Glomerular visceral epithelial cell (primary cell): Measurements from ENCODE around the gene ST6GALNAC4.
A peak's percentile ranks its signal among the peaks of the same experiment; 100 is the strongest.

Experiments used
- DNase-seq: peaks from one replicate; pipeline ENCODE4 v3.0.0-alpha.2; 2016; ENCODE audit errors: extremely low spot score

ST6GALNAC4 gene

DNA sequence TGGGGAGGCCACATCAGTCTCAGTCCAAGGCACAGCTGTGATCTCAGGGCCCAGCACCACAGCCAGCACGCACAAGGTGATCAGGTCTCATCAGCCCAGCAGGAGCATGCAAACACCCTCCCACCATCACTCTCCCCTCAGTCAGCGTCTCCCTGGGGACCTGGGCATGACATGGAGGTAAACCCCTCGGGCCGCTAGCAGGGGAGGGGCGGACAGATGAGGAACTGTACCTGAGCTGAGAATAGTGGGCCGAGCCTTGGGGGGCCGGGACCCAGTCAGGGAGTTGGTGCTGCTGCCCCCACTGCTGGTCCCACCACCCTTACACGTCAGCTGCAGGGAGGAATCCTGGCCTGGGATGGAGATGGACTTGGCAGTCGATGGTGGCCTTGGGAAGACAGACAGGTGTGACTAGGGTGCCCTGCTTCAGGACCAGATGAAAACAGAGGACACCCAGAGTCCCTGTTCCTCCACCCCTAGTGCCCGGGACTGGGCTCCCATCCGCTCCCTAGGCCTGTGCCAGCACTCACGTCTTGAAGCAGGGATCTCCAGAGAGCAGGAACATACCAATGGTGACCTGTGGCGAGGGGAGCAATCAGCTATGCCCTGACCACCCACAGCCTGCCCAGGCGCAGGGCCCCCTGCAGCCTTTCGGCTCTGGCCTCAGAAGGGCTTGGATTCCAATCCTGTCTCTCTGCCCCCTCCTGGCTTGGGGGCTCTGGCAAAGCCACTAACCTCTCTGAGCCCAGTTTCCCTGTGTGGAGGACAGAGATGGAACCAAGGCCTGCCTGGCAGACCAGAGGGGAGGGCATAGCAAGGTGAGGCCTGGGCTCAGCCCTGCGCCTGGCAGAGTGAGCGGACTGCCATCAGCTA lies 31.2 kb upstream of the ST6GALNAC4 start:
- DNase-seq = no peak

GRCh38 chr9:127946728-127947127 lies 29.9 kb upstream of the ST6GALNAC4 start:
- no peak for DNase-seq

DNA sequence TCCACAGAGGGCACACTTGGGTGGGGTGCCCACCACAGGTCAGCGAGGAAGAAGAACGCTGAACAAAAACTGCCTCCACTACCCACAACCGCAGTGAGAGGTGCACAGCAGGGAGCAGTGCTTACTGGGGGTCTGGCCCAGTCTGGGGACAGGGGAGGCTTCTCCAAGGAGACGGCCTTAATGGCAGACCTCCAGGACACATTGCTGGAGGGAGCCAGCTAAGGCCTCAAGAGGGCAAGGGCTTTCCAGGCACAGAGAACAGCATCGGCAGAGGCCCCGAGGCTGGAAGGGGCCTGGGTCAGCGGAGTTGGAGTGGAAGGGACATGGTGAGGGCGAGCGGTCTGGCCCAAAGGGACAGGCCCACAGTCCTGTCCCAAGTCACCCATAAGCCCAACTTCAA lies 29.1 kb upstream of the ST6GALNAC4 start:
- no peak for DNase-seq

DNA sequence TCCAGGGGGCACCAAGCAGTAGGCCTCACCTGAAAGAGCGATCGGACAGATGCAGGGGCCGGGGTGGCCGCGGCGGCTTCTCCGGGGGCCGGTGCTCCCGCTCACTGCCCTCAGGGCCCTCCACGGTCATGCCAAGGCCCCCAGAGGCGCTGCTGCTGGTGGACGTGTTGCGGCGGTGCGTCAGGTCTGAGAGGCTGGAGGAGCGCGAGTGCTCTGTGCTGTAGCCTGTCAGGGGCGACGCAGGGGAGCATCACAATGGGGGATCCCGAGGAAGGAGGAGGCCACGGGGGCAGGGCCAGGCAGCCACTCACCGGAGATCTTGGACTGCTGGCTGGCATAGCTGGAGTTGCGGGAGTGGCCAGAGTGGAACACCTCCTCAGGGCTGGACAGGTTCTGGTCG lies 28.5 kb upstream of the ST6GALNAC4 start:
- DNase-seq = no peak

DNA sequence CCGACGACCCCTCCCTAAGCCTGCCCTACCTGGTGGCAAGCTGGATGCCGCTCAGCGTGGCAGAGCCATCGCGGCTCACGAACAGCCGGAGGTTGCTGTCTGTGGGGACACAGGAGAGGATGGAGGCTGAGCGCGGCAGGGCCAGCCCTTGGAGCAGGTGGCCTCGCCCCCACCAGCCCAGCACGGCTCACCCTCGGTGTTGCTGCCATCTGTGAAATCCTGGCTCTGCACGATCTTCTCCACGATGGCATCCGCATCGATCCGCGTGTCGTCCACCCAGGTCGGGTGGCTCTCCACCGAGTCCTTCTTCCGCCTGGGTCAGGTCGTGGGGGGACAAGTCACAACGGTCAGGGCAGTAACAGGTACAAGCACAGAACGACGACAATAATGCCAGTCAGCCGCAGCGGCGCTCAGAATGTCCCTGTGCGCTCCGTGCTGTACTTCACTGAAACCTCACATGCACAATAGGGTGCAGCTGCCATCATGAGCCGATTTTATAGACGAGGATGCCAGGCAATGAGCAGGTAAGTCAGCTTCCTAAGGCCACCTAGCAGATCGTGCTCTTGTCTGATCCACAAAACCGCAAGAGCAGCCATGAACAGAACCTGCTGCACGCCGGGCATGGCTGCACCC lies 27.9 kb upstream of the ST6GALNAC4 start:
- no peak for DNase-seq

DNA sequence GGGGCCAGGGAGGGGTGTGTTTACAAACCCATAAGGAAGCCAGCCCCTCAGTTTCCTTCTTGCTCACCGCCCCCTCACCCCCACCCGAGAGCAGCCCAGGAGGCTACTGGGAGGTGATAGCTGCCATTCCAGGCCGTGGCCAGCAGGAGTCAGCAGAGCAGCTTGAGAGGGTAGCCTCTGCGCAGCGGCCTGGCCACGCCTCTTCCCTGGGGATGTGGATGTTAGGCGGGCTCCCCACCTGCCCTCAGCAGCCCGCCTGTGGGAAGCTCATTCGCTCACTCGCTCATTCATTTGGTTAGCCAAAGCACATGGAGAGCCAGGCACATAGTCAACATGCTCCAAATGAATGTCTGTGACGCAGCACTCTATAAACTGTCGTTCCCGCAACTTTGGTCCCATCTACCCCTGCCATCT lies 26.9 kb upstream of the ST6GALNAC4 start:
- peak; percentile 54 for DNase-seq

- DNase-seq = no peak
Measured at GRCh38 chr9:127943011-127943662, 26.3 kb upstream of the ST6GALNAC4 start.

DNA sequence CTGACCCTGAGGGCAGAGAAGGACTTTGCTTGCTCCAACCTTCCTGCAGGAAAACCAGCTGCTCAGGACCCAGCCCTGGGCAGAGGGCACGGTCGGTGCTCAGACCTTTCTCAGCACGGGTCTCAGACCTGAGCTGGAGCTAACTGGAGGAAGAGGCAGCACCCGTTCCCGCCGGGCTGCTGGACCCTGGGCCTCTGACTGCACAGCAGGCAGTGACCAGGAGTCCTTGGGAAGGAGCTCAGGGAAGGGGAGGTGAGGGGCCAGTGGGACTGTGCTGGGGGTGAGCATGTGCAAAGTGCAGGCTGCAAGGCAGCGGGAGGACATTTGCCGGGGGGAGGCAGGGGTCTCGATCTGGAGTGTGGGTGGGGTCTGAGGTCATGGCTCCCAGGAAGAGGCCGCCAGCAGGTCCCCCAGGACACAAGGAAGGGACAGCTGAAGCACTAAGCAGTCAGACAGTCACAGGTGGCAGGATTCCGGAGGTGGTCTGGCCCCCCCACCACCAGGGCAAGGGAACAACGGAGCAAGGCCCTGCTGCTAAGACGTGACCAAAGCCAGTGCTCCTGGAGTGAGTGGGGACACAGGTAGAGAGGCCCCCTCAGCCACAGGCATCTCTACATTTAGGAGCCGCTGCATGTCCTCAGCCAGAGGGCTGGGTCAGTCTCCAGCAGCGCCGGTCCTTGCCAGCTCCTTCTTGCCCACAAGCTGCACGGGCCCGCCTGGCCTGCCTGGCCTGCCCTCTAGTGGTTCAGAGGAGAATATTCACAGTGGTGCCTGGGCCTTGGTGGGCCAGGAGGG lies 25.6 kb upstream of the ST6GALNAC4 start:
- peak; percentile 65 for DNase-seq

- no peak for DNase-seq
Measured at GRCh38 chr9:127941961-127942215, 25.0 kb upstream of the ST6GALNAC4 start.

GRCh38 chr9:127941062-127941960 lies 24.5 kb upstream of the ST6GALNAC4 start:
- no peak for DNase-seq

- no peak for DNase-seq
Measured at GRCh38 chr9:127940593-127940992, 23.8 kb upstream of the ST6GALNAC4 start.

DNA sequence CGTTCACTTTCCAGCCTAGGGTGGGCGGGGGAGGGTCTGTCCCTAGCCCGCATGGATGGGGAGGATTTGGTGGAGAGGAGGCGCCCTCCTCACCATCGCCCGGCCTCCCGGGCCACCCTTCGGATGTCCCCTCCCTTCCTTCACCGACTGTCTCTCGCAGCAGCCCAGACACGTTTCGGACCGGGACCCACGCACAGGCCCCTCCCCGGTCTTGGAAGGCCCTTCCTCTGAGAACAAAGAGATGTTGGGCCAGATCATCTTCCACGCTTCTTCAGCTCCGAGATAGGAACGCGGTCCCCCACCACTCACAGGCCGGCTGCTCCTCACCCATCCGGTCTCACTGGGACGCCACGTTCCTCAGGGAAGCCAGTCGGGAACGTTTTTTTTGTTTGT lies 21.5 kb upstream of the ST6GALNAC4 start:
- no peak for DNase-seq

GRCh38 chr9:127937388-127938297 lies 20.8 kb upstream of the ST6GALNAC4 start, which contains the start of gene DPM2:
TSS of gene DPM2 (minus strand) at chr9:127937854. CDS start at chr9:127937820, 34 bp downstream.
- DNase-seq = peak; percentile 84

- DNase-seq = no peak
Measured at GRCh38 chr9:127937056-127937387, 20.2 kb upstream of the ST6GALNAC4 start.

DNA sequence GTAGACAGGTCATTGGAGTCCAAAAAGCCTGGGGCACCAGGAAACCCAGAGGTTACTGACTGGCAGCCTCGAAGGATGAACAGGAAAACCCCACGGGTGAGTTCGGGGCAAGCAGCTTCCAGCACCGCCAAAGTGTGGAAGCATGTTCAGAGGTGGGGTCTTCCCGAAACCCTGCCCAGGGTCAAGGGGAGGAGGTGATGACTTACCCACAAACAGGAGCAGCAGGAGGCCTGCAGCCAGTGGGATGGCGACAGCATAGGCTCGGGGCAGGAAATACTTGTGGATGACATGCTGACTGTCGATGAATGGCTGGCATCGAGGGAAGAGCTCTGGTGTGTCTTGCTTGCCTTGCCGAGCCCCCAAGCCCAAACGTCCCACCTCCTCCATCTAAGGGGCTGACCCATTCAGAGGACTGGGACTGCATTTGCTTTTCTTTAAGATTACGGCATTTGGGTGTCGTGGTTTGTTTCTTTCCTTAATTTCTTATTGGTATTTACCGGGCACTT lies 19.6 kb upstream of the ST6GALNAC4 start:
- DNase-seq = no peak

DNA sequence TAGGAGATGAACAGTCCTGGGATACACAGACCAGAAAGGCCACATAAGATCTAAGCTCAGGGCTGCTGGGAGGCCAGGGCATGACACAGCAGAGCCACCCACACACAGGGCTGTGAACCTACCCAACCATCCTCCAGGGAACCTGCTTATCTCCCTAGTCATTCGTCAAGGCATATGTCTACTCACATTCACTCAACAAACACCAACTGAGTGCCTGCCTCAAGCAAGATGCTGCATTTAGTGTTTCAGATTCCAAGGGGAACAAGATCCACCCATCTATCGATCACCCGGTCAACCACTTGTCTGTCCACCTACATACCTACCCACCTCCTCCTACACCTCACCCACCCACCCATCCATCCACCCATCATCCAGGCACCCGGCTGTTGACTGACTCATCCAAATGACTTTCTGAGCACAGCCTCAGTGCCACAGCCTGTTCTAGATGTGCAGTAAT lies 19.0 kb upstream of the ST6GALNAC4 start:
- no peak for DNase-seq

GRCh38 chr9:127934986-127935385 lies 18.1 kb upstream of the ST6GALNAC4 start:
- DNase-seq = no peak

- DNase-seq = no peak
Measured at GRCh38 chr9:127934248-127934647, 17.4 kb upstream of the ST6GALNAC4 start.

DNA sequence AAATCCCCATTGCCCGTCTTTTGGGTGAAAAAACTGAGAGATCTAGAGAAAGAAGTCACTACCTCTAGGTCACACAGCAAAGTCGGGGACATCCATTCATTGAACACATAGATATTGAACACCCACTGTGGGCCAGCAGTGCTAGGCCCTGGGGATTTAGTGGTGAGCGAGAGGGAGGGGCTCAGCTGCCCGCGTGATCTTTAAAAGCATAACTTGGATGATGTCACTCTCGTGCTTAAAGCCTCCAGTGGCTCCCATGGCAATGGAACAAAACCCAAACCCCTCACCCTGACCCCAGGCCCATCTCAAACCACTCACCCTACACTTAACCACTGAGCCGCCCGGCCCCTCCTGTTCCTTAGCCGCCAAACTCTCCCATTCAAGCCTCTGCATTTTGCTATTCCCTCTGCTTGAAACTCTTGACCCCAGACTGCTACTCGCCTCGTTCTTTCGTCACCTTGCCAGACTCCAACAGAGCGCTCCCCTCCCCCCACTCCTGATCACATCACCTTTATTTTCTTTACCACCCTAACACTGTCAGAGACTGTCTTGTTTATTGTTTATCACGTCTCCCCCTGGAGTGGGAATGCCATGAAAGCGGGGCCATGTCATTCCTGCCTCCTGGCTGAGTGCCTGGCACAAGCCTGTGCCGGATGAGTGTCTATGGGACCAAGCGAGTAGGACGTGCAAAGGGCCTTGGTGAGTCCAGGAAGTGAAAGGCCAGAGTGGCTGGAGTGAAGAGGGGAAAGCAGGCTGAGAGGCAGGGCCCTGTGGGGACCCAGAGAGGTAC lies 14.4 kb upstream of the ST6GALNAC4 start:
- DNase-seq = peak; percentile 57
